Germinal center (tissue), 1 donor: Measurements from ENCODE around the gene CNTRL.

ENCODE experiments used
- DNase-seq: peaks from one replicate; pipeline ENCODE4 v3.0.0; 2012; ENCODE audit warnings: mixed read lengths, low spot score

CNTRL gene

DNA sequence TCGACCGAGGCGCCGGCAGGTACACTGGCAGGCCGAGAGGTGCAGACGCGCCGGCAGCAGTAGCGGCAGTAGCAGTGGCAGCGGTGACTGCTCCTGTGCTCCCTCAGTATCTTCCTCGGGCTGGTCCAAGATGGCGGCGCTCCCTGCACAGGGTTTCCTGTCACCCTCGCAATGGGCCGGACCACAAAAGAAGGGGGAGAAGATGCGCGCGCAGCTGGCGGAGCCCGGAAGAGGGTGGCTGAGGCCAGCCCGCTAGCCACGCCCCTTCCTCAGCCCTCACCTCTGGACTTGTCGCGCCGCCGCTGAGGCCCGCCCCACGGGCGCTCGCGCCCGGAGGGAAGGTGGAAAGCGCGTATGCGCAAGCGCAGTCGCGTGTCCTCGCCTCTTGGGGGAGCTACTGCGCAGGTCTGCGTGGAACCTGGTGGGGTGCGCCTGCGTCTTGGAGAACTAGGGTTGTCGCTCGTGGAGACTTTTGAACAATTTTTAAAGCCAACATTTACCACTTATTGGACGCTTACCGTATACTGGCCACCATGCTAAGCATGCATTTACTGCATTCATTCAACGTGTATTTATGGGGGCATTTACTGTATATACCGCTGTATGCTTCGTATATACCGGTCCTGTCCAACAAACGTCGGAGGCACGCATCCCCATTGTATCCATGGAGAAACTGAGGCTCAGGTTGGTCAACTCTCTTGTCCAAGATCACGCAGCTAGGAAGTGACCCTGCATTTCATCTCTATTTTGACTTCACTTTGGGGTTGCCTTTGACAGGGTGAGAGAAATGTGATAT, 127.2 kb downstream of the CNTRL start, which contains the start of gene RAB14:
Gene RAB14 (minus strand): TSS at position 132 of the 796 bp plus-strand sequence. CDS start 8,457 bp downstream, outside the sequence.
- peak; percentile 100 for DNase-seq

DNA sequence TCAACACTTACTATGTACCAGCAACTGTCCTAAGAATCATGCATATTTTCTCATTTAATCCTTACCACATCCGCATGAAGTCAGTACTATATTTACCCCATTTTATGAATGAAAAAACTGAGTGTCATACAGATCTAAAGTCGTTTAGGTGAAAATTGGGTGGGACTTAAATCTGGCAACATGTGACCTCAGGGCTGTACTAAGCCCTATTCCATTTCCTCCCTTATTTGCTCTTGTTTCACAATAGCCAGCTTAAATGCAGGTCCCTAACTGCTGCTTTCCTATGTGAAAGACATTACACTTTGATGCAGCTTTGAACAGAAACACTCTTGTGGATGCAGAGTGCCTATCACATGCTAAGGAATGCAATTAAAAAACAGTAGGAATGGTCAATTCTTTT, 129.4 kb downstream of the CNTRL start:
- no peak for DNase-seq

DNA sequence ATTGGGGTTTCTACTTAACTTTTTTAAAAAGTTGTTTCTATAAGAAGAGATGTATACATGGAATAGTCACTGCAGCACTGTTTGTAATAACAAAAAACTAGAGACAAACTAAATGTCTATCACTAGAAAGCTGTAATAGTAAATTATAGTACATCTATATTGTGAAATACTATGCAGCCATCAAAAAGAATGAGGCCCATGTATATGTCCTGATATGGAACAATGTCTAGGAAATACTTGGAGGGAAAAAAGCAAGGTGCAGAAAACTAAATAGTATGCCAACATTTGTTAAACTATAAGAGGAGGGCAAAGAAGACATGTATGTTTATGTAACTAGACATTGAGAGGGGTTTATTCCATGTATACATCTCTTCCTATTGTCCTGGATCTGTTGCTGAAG, 129.9 kb downstream of the CNTRL start:
- no peak for DNase-seq

DNA sequence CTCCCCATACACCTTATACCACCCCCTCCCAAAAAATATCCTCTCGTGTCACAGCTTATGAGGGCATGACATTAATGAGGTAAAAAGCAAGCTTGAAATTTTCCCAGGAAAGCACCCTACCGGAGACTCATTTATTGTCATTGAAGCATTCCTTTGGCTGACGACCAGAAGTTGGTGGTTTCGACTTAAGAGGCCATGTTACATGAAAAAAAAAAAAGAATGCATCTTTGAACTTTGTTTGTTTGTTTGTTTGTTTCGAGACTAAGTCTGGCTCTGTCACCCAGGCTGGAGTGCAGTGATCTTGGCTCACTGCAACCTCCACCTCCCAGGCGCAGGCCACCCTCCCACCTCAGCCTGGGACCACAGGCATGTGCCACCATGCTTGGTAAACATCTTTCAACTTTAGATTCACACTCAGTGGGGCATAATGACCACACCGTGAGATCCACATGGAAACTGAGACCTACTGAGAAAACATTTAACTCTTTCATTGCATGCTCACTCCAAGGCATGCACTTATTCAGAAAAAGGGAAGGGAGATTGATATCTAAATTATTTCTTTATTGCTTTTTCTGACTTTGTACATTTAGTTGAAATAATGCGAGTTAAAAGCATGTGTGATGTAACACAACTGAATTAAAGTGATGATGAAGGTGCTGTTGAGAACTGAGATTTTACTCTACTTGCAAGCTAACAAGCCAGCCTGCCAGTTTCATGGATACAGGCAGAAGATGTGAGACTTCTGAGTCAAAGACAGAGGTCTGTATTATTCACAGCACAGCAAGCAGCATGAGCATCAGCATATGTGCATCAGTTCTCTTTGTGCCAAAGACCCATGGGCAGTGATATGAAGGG, 132.0 kb downstream of the CNTRL start:
- DNase-seq = no peak

DNA sequence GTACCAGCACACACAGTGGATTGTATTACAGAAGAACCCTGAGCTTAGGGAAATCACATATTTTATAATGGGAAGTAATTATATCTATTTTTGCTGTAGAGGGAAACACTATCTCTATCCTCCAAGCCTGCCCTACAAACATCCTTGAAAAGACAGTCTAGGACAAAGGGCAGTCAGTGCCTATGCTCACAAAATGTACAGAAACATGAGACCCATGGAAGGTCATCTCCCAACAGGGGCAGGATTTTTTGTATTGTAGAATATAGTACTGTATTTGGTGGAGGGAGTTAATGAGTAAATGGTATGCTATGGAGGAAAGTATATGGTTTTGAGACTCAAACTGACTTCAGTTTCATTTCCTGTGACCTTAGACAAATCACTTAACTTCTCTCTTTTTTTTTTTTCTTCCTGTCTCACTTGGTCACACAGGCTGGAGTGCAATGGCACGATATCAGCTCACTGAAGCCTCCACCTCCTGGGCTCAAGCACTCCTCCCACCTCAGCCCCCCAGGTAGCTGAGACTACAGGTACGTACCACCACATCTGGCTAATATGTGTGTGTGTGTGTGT, 132.7 kb downstream of the CNTRL start:
- peak; percentile 27 for DNase-seq

DNA sequence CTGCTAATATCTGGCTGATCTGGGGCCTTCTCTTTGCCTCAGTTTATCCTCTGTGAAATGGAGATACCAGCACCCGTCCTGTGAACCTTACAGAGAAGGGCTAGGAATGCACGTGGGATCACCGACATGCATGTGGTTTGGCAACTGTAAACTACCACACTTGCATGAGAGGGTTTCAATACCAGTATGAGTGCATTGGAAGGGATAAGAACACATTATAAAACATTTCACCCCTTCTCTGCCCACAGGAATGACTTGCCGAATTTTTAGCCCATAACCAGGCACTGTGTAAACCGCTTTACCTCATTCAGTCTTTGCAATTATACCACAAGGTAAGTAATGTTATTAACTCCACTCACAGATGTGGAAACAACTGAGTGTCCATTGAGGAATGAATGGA, 135.8 kb downstream of the CNTRL start:
- no peak for DNase-seq

DNA sequence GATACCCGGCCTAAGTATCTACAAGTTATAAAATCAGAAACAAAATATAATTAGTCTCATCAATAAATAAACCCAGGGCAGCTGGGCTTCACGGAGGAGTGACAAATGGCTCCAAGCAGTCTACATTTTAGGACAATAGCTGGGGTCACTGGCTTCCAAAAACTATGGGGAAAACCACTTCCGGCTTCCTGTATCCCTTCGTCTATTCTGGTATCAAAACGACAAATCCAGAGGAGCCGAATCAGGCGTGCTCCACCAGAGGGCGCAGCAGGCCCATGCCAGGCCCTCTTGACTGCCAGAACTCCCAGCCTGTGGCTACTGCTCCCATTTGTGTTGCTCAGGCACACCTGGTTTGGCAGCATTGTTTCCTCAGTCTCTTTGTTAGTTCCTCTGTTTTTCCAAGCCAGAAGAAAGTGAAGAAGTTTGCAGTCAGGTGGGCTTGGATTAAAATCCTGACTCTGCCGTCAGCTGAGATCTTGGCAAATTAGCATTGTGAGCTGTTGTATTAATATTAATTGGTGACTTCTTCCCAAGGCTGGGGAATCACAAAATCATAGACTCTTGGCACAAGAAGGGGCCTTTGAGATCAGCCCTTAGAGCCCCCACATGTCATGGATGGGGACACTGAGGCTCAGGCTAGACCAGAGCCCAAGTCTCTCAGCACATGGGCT, 138.5 kb downstream of the CNTRL start:
- peak; percentile 75 for DNase-seq

DNA sequence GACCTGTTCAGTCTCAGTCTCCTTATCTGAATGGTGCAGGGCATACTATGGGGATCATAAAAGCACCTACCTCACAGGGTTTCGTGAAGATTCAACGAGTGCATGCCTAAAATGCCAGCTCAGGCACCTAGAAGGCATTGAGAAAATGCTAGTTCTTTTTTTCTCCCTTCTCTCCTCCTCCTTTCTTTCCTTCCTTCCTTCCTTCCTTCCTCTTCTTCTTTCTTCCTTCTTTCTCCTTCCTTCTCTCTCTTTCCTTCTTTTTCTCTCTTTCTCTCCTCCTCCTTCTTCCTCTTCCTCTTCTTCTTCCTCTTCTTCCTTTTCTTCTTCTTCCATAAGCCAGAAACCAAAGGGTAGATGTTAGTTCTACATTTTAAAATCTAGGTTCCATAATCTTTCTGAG, 139.2 kb downstream of the CNTRL start:
- DNase-seq = no peak

DNA sequence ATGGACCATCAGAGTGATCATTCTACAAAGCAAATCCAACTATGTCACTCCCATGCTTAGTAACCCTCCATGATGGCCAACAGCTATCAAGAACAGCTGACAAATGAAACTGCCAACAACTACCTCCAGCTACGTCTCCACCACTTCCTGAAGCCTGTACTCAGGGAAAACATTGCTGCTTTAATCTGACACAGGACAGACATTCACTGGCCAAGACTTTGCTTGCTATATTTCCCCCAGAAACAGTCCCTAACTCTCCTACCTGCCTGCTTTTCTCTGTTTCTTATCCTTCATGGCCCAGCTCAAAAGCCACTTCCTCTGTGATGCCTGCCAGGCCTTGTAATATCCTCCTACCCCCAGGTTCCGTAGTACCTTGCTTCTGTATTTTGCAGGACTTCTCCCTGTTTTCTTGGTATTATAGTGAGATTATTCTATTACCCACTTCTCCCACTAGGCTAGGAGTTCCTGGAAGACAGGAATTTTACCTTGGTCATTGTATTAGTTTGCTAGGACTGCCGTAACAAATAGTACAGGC, 141.6 kb downstream of the CNTRL start:
- DNase-seq = no peak

DNA sequence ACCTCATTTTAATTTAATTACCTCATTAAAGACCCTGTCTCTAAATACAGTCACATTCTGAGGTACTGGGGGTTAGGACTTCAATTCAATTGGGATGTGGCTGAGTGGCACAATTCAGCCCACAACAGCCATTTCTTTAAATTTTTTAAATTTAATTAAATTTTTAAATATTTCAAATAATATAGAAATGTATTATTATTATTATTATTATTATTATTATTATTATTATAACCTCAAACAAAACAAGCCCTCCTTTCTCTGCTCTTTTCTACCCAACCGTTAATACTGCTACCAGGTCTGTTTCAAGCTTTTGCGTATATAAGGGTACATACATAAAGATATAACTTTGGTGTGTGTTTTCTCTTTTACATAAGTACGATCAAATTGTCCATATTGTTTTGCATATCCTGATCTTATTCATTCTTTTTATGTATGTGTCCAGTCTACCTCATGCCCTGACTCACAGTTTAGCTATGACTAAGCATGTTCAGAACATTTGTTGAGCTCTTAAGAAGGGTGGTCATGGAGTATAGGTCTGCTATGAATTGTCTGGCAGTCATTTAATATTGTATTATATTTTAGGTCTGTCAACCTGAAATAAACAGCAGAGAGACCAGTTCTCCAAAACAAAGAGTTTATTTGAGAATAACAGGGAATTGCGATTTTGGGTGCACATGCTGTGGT, 143.0 kb downstream of the CNTRL start:
- DNase-seq = no peak

DNA sequence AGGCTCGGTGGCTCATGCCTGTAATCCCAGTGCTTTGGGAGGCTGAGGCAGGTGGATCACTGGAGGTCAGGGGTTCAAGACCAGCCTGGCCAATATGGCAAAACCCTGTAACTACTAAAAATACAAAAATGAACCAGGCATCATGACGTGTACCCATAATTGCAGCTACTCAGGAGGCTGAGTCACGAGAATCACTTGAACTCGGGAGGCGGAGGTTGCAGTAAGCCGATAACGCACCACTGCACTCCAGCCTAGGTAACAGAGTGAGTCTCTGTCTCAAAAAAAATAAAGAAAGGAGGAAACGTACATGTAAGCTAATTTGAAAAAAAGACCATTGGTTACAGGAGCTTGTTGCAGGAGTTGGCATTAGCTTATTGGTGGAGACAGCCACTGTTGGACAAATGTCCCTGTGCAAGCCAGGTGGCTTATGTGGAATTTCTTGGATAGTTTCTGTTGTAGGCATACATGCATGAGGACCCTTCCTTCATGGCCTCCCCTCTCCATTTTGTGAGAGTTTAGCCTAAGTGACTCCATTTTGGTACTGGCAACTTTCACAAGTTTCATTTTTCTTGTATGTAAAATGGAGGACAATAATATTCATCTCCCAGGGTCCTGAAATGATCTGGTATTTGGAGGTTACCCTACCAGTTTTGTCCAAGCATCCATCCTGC, 143.7 kb downstream of the CNTRL start:
- no peak for DNase-seq

DNA sequence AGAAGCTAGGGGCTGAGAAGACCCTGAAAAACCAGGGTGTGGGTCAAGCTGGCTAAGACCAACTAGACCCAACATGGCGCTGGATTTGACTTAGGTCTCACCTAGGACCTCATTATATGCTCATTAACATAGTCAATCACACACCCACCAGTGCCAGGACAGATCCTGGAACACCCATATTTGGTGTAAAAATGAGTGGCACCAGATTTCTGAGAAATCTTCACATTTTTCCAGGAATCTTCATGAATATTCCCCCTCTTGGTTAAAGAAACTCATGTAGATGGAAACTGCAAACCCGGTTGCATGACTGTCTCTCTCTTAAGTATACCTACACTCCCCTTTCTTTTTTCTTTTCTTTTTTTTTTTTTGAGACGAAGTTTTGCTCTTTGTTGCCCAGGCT, 144.8 kb downstream of the CNTRL start:
- no peak for DNase-seq

DNA sequence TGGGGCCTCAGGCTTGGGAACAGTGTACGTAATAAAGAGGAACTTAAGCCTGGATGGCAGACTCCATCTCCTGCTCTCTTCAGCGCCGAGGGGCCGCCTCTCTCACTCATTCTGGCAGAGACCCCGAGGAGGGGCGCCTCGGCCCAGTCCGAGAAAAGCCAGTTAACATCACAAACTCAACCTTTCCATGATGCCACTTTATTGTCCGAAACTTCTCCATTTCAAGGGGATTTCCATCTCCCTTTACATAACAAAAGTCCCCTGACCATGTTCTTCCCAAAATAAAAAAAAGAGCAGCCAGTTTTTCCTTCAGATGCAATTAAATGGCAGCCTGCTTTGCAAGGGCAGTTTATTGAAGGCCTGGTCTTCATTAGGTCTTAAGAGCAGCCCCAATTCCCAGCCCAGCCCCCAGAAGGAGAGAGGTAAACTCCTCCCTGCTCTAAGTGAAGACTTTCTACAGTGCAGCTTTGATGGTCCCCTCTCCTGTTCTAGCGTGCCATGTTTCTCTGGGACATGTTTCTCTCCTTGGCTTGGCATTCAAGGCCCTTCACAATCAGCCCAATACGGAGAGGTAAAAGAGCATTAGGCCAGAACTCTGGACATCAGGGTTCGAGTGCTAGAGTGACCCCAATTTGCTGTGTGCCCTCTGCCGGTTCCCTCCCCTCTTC, 146.4 kb downstream of the CNTRL start:
- DNase-seq = no peak

DNA sequence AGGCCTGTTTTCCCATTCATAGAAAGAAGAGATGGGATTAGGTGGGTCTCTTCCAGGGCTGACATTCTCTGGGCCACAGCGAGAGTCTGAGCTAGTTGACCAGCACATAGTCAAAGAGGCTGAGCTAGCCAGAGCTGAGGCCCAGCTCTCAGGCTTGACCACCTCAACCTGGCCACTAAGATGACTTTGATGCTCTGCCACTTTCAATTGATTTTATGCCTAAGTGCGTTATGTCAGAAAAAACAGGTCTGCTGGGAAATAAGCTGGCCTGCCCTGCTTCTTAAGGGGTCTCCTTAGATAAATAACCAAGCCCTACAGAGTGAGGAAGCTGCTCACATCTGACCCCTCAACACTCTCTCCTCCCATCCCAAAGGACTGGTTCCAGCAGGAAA, 146.9 kb downstream of the CNTRL start:
- DNase-seq = no peak

DNA sequence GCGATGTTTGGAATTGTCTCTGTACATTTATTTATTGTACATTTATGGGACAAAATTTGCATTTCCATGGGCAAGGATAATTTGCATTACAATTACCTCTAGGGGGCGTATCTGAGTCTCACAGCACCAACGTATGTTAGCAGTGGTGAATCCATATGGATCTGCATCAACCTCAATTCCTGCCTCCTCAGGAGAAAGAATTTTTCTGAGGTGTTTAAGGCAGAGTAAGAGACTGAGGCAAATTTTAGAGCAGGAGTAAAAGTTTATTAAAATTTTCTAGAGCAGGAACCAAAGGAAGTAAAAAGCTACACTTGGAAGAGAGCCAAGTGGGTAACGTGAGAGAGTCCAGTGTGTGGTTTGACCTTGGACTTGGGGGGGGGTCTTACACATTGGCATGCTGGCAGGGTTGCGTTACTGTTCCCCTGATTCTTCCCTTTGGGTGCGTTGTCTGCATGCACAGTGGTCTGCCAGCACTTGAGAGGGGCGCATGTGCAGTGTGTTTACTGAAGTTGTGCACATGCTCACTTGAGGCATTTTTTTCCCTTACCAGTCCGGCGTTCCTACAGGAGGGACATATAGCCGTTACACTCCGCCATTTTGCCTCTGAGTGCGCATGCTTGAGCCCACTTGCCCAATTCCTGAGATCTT, 147.9 kb downstream of the CNTRL start:
- no peak for DNase-seq

DNA sequence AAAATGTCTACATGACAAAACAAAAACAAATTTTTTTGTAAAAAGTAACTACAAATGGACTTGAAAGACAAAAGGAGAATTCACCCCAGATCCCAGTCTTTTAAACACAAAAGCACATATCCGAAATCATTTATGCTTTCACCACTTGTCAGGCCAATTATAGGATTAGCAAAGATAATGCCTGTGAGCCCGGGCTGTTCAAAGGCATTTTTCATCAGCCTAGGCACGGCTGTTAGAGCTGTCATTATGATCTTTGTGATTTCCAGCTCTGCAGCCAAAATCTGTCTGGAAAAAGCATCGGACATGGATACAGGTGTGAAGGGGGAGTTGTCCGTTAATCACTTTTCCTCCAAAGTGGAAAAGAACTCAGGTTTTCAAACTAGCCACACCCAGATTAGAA, 150.5 kb downstream of the CNTRL start:
- no peak for DNase-seq

DNA sequence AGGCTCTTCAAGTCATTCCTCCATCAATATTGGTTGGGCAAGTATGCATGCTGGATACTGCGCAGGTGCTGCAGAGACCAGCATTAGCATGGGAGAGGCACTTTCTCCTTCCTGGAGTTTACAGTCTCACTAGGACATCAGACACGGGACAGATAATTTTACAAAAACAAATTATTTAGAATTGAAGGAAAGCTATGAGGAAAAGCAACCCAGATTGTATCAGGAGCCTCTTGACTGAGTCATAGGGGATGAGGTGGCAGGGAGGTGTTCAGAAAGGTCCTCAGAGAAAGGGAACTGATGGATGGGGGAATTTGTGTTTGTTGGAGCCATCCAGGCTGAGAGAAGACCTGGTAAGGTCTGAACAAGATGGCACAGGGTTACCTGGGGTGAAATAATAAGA, 151.4 kb downstream of the CNTRL start:
- no peak for DNase-seq
